ENCODE results near the gene LRTM2.

DNA sequence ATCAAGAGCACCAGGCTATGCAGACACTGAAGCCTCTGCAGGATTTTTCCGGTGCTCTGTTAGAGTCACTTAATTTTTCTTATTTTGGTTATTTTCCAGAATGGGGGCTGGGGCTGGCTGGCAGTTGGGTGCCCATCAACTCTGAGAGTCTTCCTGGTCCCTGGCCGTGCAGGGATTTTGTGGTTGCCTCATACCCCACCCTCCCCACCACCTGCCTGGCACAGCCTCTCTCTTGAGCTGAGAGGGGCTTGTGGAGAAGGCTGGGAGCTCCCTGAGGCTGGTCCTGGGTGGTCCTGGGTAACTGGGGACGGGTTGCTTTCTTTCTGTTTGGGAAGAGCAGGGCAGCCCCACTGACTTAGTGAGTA, 23.3 kb downstream of the LRTM2 start:
- TF ChIP-seq, protein P1, sequence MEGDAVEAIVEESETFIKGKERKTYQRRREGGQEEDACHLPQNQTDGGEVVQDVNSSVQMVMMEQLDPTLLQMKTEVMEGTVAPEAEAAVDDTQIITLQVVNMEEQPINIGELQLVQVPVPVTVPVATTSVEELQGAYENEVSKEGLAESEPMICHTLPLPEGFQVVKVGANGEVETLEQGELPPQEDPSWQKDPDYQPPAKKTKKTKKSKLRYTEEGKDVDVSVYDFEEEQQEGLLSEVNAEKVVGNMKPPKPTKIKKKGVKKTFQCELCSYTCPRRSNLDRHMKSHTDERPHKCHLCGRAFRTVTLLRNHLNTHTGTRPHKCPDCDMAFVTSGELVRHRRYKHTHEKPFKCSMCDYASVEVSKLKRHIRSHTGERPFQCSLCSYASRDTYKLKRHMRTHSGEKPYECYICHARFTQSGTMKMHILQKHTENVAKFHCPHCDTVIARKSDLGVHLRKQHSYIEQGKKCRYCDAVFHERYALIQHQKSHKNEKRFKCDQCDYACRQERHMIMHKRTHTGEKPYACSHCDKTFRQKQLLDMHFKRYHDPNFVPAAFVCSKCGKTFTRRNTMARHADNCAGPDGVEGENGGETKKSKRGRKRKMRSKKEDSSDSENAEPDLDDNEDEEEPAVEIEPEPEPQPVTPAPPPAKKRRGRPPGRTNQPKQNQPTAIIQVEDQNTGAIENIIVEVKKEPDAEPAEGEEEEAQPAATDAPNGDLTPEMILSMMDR (IDR thresholded peaks at IDR 0.05) = no peak
- TF ChIP-seq POLR2AphosphoS5 (IDR thresholded peaks at IDR 0.05) = no peak
- no peak for TF ChIP-seq EP300 (IDR thresholded peaks at IDR 0.05)

Data from sigmoid colon (tissue), 4 donors.